Posterior vena cava (tissue), 2 donors: Measurements from ENCODE around the gene EXOC1. TPM values are rescaled to one million over a fixed set of nuclear protein-coding genes. Genes with fewer than 3 reads are reported as not detected.
"Not testable (repeated sequence)": the region's sequence is repeated elsewhere in the genome, so short reads cannot be mapped to it uniquely, and the experiment has no call there.

Experiments used
- DNase-seq: peaks from one replicate; pipeline ENCODE4 v3.0.0-alpha.2; 2020; ENCODE audit warnings: low spot score
- intact Hi-C, 2 donors: fragments of 100-400 bp; cut with DNase I; formaldehyde crosslinking; loops; one replicate each; pipeline versions ENCODE4 v1.14.1 to v1.14.2; 2022 to 2023
- long read RNA-seq, 2 donors: library from polyadenylated mRNA; unstranded; transcript quantifications; one replicate each; pipeline ENCODE4 v2.0.0, GENCODE V29; 2020 to 2021
- total RNA-seq, 2 donors: library from RNA; stranded (reverse); fragmentation: NEBNext Ultra II Directional; extraction: Animal tissue kit (Norgen Biotek cat#: 25700); gene quantifications; one replicate each; pipeline ENCODE4 v1.2.1, GENCODE V29; 2021
- donor health status: DM: yes; HTN: yes; CAD: no.
- donor health status: DM: yes; HTN: yes; CAD: no.

Gene EXOC1
- total RNA-seq = 10 to 100 TPM; 33.4 to 34.3 TPM
- long read RNA-seq, donor 1, partial matches to known transcripts = 8 of 18 reads
- long read RNA-seq, donor 1, other reads (novel, unspliced or antisense) = 7 of 18 reads
- long read RNA-seq, donor 2, partial matches to known transcripts = 6 of 28 reads
- long read RNA-seq, donor 2, other reads (novel, unspliced or antisense) = 22 of 28 reads

GRCh38 chr4:55853484-55854046 lies at the start of gene EXOC1:
EXOC1 (plus strand) TSS chr4:55853648; CDS start chr4:55858324, 4,676 bp downstream.
- intact Hi-C loops = loop anchor here in 1 of 2 donors (5.0 kb wide), 1 partner anchor 456 kb away; the partner anchor contains the start of gene TMEM165
- peak; percentile 100 for DNase-seq

GRCh38 chr4:55807556-55807955 lies 45.9 kb upstream of the EXOC1 start:
- intact Hi-C loops = no loop called here
- no peak for DNase-seq

- intact Hi-C loops = no loop called here
- no peak for DNase-seq
Observed at GRCh38 chr4:55808186-55808585, 45.3 kb upstream of the EXOC1 start.

GRCh38 chr4:55808632-55809031 lies 44.8 kb upstream of the EXOC1 start:
- intact Hi-C loops = no loop called here
- DNase-seq = no peak

GRCh38 chr4:55817691-55818090 lies 35.8 kb upstream of the EXOC1 start:
- no peak for DNase-seq
- intact Hi-C loops = no loop called here

- no peak for DNase-seq
- intact Hi-C loops = no loop called here
Observed at GRCh38 chr4:55819634-55820033, 33.8 kb upstream of the EXOC1 start, which contains the start of gene EXOC1L. EXOC1L (plus strand) TSS chr4:55819790; CDS start chr4:55820027, 237 bp downstream.

- intact Hi-C loops = no loop called here
- no peak for DNase-seq
Observed at GRCh38 chr4:55820279-55820678, 33.2 kb upstream of the EXOC1 start.

GRCh38 chr4:55822329-55822728 lies 31.1 kb upstream of the EXOC1 start:
- DNase-seq = no peak

GRCh38 chr4:55824865-55825264 lies 28.6 kb upstream of the EXOC1 start:
- no peak for DNase-seq

More at GRCh38 chr4:55822329-55822728, 31.1 kb upstream of the EXOC1 start:
- intact Hi-C loops = no loop called here

GRCh38 chr4:55826986-55827385 lies 26.5 kb upstream of the EXOC1 start:
- DNase-seq = no peak
- intact Hi-C loops = no loop called here

More at GRCh38 chr4:55824865-55825264, 28.6 kb upstream of the EXOC1 start:
- intact Hi-C loops = no loop called here

GRCh38 chr4:55827582-55827981 lies 25.9 kb upstream of the EXOC1 start:
- intact Hi-C loops = no loop called here

GRCh38 chr4:55830048-55830447 lies 23.4 kb upstream of the EXOC1 start:
- no peak for DNase-seq
- intact Hi-C loops = no loop called here

More at GRCh38 chr4:55827582-55827981, 25.9 kb upstream of the EXOC1 start:
- DNase-seq = no peak

GRCh38 chr4:55830716-55831115 lies 22.7 kb upstream of the EXOC1 start:
- no peak for DNase-seq
- intact Hi-C loops = no loop called here

- DNase-seq = no peak
- intact Hi-C loops = no loop called here
Observed at GRCh38 chr4:55834086-55834795, 19.2 kb upstream of the EXOC1 start.

- DNase-seq = no peak
- intact Hi-C loops = no loop called here
Observed at GRCh38 chr4:55837903-55838302, 15.5 kb upstream of the EXOC1 start.

- intact Hi-C loops = no loop called here
- no peak for DNase-seq
Observed at GRCh38 chr4:55838356-55838755, 15.1 kb upstream of the EXOC1 start.

GRCh38 chr4:55838952-55839351 lies 14.5 kb upstream of the EXOC1 start:
- intact Hi-C loops = no loop called here
- no peak for DNase-seq

- no peak for DNase-seq
- intact Hi-C loops = no loop called here
Observed at GRCh38 chr4:55840956-55841355, 12.5 kb upstream of the EXOC1 start.

- peak; percentile 52 for DNase-seq
- intact Hi-C loops = not testable (repeated sequence)
Observed at GRCh38 chr4:55841373-55842239, 11.8 kb upstream of the EXOC1 start.

- intact Hi-C loops, DNase-seq: not testable (repeated sequence)
Observed at GRCh38 chr4:55842312-55842711, 11.1 kb upstream of the EXOC1 start.
